ENCODE measurements around the gene LHX1. TPM values are rescaled to one million over a fixed set of nuclear protein-coding genes. Genes with fewer than 3 reads are reported as not detected.

Gene LHX1
- total RNA-seq (2014; rRNA removed; shearing (Covaris generic); ENCODE audit: low replicate concordance) = not detected in 2 replicates

DNA sequence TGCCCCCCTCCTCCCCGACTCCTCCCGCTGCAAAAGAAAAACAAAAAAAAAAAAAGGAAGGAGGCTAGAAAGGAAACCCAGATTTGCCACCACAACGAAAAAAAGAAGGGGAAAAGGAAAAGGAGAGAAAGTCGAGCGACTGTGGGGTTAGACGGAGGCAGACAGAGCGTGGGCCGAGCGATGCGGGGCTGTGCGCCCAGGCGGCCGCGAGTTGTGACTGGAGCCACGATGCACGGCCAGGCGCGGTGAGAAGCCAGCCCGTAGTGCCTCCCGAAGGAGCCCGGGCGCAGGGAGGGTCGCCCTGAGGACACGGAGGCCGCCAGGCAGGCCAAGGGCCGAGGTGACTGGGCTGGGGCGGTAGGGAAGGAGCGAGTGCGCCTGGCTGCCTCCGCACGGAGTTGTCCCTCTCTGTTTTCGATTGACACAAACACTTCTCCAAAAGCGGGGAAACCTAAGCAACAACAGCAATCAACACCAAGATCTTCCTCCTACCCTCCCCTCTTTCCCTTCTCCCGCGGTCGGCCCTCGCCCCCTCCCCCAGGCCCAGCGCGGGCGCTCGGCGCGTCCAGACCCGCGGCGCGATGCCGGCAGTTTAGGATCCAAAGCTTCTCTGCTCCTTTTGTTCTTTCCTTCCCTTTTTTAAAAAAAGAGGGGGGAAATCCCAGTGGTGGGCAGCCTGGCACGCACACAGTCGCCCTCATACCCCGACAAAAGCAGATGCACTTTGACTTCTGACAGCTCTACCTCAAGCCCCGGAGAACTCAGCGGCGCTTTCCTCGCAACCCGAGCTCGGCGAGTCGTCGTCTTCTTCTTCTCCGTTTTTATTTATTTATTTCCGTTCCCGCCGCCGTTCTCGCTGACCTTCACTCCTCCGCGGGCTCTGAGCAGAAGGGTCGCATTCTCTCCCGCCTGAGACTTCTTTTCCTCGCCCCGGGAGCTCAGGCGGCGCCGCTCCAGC is at the start of gene LHX1:
Gene LHX1 (plus strand): TSS at position 475 of the 958 bp plus-strand sequence. CDS start 723 bp downstream, outside the sequence.
- no peaks in the 10 kb centered on the region for H3K9me3 ChIP-seq
- peaks cover 97% of the 10 kb centered on the region for H3K27me3 ChIP-seq
- DNase-seq = no peak
- H3K36me3 ChIP-seq = no peaks in the 10 kb centered on the region
- H3K4me3 ChIP-seq = peak within 1 kb of the TSS; percentile 19; the same call in 1 of the 2 replicates

DNA sequence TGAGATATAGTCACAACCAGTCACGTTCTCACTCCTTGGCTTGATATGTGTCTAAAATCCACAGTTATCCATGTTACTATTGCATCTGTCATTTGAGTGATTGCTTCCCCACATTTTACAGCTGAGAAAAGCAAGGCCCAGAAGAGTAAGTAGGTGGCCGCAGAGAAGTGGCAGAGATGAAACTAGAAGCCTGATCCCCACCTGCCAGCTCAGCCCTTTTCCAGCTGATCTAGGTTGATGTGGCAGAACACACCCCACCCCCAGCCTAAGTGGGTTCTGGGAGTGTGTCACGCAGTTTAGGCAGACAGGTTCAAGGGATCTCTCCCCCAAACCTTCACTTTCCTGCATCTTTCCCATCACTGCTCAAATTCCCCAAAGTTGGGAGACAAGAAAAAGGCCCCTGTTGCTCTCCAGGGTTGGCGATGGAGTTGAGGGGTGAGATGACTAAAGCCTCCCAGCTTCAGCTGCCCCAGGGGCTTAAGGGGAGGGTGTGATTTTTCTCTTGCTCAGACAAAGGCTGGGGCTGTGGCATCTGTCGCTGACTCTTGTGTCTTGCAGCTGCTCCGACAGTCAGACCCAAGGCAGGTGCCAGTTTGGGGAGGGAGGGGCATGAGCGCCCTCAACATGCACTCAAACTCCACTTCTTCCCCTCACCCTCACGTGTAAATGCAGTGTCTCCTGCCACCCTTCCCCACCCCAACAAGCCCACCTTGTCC is 48.9 kb upstream of the LHX1 start:
- no peaks in the 10 kb centered on the region for H3K27me3 ChIP-seq
- no peak for DNase-seq
- H3K36me3 ChIP-seq = no peaks in the 10 kb centered on the region
- H3K9me3 ChIP-seq = no peaks in the 10 kb centered on the region
- H3K4me3 ChIP-seq = no peak overlapping the region

DNA sequence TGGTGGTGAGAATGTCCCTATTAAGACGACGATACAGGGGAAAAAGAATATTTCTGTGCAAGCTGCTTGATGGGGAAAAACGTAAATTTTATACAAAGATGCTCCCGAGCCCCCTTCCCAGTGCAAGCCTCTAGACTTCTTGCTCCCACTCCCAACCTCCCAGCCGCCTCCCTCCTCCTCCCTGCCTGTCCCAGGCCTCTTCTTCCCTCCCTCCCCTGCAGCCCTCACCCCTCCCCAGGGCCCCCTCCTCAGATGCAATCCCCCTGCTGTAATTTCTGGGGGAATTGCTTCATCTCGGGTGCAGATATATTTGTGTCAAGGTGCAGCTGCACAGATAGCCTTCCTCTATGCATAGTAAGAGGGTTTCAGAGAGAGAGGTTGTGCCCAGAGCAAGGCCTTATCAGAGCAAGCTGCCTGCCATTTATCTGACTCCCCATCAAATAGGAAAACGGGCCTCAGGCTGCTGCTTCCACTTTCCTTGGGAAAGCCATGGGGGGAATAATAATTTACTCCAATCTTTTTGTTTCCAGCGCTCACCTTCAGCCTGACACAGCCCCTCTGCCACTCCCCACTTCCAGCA is 47.4 kb upstream of the LHX1 start:
- Histone ChIP-seq H3K4me3 (no peak overlapping the region), H3K27me3 (no peaks in the 10 kb centered on the region), H3K36me3 (no peaks in the 10 kb centered on the region), H3K9me3 (no peaks in the 10 kb centered on the region)
- DNase-seq = no peak

DNA sequence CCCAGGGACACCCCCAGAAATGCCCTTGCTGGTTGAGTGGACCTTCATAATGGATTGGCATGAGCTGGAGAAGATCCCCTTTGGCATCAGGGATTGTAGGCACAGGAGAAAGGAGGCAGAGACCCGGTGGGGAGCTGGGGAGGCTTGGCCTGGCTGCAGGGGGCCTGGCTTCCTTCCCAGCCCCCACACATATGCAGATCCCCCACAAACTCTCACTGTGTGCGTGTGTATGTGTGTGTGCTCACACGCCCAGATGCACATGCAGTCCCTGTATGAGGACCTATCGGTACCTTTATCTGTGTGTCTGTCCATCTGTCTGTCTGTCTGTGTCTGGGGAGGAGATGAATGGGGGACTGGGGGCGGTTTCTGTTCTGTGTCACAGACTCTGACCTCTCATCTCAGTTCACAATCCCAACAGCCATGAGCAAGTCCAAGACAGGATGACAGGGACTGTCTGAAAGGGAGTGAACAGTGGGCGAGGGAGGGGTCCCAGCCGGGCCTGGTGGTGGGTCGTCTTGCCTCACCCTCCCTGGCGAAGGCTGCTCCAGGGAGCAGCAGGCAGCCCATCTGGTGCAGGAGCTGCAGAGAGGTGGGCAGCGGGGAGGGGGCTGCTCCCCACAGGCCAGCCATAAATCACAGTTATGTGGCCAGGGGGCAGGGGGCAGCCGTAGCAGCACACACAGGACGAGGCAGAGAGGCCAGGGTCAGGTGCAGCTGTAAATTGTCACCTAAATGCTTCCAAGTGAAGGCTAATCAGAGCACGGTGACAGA is 46.7 kb upstream of the LHX1 start:
- Histone ChIP-seq H3K27me3 (no peaks in the 10 kb centered on the region), H3K4me3 (no peak overlapping the region)
- no peak for DNase-seq

DNA sequence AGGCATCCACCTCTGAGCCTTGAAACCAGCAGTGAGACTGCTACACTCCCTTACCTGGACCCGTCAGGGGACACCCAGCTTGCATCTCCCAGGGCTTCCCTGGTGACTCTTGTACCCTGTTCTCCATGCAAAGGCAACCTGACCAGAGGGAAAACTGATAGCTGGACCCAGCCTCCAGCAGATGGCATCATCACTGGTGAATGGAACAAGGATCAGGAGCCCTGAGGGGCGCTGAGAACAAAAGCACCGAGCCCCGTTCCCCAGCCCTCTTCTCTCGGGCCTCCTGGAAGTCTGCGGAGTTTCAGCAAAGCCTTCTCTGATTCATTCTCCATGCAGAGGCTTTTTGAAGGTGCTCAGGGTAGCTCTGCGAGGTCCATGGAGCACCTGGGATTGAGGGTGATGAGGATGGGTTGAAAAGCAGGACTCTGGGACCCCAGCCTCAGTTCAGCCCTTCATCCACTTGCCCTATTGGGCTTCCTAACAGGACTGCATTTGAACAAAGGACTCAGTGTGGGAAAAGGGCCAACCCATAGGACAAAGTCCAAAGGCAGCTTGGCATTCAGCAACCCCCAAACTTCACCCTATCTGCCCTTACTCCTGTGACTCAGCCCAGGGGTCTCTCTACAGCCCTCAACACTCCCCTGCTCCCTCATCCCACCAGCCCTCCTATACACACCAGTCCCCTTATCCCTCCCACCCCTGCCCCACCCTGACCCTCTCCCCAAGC is 45.0 kb upstream of the LHX1 start:
- Histone ChIP-seq H3K4me3 (no peak overlapping the region), H3K27me3 (no peaks in the 10 kb centered on the region), H3K9me3 (no peaks in the 10 kb centered on the region), H3K36me3 (no peaks in the 10 kb centered on the region)
- no peak for DNase-seq

More for the DNA sequence above, 46.7 kb upstream of the LHX1 start:
- Histone ChIP-seq H3K36me3 (no peaks in the 10 kb centered on the region), H3K9me3 (no peaks in the 10 kb centered on the region)

DNA sequence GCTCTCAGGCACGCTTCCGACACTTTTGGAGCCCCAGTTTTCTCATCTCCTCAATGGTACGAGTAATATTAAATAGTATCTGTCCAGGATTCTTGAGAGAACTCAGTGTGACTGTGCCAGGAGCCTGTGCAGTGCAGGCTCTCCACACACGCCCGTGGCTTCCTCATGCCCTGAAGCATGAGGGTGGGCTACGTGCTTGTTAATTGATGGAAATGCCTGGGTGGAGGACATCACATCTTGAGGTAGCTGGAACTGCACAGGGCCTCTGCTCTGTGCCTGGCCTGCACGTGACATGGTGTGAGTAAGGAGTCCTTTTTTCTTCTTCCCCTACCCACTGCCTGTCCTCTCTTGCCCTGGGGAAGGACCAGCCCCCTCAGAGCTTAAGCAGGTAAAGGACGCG is 43.1 kb upstream of the LHX1 start:
- H3K9me3 ChIP-seq = no peaks in the 10 kb centered on the region
- no peak for DNase-seq
- no peak overlapping the region for H3K4me3 ChIP-seq
- no peaks in the 10 kb centered on the region for H3K27me3 ChIP-seq
- H3K36me3 ChIP-seq = no peaks in the 10 kb centered on the region

DNA sequence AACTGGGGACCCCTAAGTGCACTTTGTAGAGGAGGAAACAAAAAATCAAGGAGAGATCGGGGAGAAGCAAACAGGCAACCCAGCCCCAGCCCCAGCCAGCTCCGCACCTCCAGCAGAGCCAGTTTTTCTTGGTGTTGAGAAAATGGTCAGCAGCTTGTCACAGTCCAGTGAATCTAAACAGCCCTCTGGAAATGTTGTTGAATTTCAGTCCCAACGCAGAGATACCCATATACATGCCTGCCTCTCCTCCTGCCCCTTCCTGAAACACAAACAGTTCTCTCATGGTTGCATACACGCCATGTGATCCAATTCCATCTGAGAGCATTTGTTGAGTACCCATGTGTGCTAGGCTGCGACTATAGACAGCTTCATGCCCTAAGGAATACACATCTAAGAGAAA is 42.4 kb upstream of the LHX1 start:
- DNase-seq = no peak
- Histone ChIP-seq H3K4me3 (no peak overlapping the region), H3K27me3 (no peaks in the 10 kb centered on the region), H3K9me3 (no peaks in the 10 kb centered on the region), H3K36me3 (no peaks in the 10 kb centered on the region)

DNA sequence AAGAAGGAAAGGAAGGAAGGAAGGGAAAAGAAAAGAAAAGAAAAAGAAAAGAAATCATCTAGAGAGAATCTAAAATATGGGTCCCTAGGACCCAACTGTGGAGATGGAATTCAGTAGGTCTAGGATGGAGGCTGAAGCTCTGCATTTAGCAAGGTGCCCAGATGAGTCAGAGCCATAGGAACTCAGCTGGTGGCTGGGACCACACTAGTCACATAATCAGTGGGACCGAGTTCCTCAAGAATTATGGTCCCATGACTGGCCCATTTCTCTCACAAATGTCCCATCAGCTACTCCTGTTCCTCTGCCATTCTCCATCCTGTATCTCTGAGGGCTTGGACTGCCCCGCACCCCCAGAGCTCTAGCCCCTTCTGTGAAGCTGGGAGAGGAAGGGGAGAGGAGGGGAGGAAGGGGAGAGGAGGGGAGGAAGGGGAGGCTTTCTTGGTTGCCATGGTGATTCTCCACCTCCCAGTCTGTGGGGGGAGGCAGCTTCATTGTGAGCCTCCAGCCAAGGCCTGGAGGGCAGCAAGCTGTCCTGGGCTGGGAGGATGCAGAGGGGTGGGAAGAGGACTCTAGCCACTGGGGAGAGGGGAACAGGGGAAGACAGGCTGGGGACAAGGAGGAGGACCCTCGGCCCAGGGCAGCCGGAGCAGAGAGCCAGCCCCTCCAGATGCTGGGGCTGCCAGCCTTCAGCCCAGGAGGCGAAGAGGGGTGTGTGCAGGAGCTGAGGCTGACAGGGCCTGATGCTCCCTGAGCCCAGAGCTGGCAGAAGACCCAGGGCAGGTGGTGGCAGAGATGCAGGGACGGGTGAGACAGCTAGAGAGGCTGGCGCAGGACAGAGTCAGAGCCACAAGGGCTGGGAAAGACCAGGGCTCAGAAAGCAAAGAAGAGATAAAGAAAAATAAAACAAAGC is 37.8 kb upstream of the LHX1 start:
- no peaks in the 10 kb centered on the region for H3K36me3 ChIP-seq
- no peak overlapping the region for H3K4me3 ChIP-seq
- no peak for DNase-seq
- H3K9me3 ChIP-seq = no peaks in the 10 kb centered on the region
- no peaks in the 10 kb centered on the region for H3K27me3 ChIP-seq

DNA sequence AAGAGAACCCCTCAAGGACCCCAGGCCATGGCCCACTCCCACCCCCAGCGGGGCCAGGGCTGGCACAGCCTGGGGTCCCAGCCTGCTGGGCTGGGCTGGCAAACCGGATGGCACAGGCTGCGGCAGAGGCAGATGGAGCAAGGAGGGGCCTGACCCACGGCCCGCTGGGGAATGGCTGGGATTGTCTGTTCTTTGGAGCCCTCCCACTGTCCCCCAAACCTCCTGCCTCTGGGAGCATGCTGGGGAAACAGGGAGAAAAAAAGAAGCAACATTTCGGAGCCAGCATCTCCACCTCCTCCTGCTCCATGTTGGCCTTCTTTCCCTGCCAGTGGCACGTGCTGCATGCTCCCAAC is 37.1 kb upstream of the LHX1 start:
- no peak for DNase-seq

DNA sequence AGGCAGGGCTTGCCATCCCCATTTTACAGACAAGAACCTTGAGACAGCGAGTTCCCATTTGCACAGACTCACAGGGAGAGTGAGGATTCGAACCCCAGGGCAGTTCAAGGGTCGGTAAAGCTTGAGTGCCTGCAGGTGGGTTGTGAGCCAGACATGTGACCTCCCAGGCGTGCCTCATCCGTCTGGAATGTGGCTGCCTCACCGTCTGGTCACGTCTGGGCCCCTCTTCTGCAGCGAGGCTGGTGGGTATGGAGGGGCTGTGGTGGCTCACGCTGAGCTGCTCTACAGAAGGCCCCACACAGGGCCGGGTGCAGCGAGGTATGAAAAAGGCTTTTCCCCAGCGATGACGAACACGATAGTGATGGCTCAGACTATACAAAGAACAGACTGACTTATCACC is 35.8 kb upstream of the LHX1 start:
- no peaks in the 10 kb centered on the region for H3K36me3 ChIP-seq
- H3K4me3 ChIP-seq = no peak overlapping the region
- peak; percentile 9 for DNase-seq
- no peaks in the 10 kb centered on the region for H3K9me3 ChIP-seq
- peaks cover 1% of the 10 kb centered on the region; the same call in 1 of the 2 replicates for H3K27me3 ChIP-seq

More for the DNA sequence above, 37.1 kb upstream of the LHX1 start:
- Histone ChIP-seq H3K9me3 (no peaks in the 10 kb centered on the region), H3K27me3 (no peaks in the 10 kb centered on the region), H3K4me3 (no peak overlapping the region), H3K36me3 (no peaks in the 10 kb centered on the region)

DNA sequence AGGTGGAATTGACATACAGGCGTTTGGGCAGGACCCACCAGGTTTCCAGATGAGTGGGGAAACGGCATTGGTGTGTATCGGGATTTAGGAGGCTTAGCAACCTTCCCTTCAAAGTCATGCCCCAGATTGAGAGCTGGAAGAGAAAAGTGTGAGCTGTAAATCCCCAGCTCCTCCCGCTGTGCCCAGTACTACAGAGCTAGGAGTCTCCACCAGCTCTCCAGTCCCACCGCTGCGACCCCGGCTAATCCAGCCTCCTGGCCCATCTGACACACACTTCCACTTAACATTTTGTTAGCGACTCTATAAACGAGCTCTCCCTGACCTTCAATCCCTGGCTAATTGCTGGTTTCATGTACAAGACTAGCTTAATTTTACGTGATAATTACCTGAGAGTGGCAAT is 29.9 kb upstream of the LHX1 start:
- no peaks in the 10 kb centered on the region for H3K36me3 ChIP-seq
- peaks cover 22% of the 10 kb centered on the region for H3K27me3 ChIP-seq
- H3K4me3 ChIP-seq = no peak overlapping the region
- H3K9me3 ChIP-seq = no peaks in the 10 kb centered on the region
- no peak for DNase-seq

DNA sequence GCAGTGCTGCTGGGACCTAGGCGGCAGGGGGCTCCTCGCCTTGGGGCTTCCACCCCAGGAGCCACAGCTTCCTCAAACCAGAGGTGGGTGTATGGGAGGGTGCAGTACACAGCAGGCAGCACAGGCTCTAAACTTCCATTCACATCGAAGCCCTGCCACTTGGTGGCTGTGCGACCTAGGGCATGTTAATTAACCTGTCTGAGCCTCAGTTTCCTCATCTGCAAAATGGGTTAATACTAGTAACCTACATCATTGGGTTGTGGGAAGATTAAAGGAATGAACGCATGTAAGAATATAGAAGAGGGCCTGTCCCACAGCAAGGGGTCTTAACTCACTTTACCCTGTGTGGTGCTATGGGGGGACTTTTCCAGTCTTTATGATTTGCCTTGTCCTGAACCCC is 26.8 kb upstream of the LHX1 start:
- Histone ChIP-seq H3K27me3 (peaks cover 27% of the 10 kb centered on the region), H3K4me3 (no peak overlapping the region), H3K36me3 (no peaks in the 10 kb centered on the region), H3K9me3 (no peaks in the 10 kb centered on the region)
- DNase-seq = no peak

DNA sequence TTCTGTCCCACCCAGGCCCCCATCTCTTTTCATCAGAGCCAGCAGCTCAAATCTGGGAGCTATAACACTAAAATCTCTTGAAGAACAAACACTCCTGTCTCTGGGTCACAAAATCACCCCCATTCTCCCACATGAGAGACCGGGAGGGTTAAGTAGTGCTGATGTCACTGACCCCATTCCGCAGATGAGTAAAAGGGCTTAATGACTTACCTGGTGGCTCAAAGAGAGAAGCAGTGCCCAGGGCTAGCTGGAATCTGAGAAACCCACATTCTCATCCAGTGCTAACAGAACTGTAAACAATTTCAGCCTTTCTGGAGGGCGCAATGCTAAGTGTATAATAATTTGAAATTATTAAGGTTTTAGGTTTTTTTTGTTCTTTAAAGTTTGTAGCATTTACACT is 26.3 kb upstream of the LHX1 start:
- Histone ChIP-seq H3K27me3 (peaks cover 27% of the 10 kb centered on the region), H3K4me3 (no peak overlapping the region), H3K36me3 (no peaks in the 10 kb centered on the region), H3K9me3 (no peaks in the 10 kb centered on the region)
- no peak for DNase-seq

DNA sequence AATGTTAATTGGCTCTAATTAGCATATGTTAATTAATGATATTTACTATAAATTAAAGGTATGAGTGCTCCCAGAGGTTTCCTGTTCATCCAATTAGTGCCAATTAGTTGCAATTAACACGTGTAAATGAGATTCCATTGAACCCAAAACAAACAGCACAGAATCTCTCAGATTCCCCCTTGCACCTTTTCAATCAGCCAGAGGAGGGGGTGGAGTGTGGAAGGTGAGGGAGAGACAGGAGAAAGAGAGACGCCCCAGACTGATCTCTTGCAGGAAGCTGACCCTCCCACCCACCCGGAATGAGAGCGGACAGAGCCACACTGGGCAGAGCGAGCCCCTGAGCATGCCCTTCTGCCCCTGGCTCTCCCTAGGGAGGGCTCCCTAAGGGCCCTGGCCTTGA is 24.1 kb upstream of the LHX1 start:
- H3K9me3 ChIP-seq = no peaks in the 10 kb centered on the region
- H3K36me3 ChIP-seq = no peaks in the 10 kb centered on the region
- DNase-seq = no peak
- H3K27me3 ChIP-seq = peaks cover 18% of the 10 kb centered on the region
- no peak overlapping the region for H3K4me3 ChIP-seq

DNA sequence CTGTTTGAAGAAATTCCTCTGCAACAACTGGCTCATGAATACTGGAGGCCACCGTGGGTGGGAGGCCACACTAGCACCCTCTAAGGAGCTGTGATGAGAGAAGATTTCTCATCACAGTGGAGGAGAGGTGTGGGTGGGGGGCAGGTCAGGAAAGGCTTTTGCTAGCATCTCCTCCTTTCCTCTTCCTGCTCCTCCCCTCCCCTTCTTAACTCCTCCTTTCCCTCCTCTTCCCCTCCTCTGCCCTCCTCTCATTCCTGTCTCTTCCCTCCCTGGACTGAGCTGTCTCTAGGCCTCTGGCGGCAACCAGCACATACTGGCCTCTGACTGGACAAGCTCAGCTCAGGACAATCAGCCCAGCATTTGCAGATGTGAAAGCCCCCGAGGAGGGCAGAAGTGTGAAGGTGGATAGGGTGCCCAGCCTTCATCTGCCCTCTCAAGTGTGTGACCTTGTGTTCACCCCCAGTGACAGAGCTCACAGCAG is 19.0 kb upstream of the LHX1 start:
- Histone ChIP-seq H3K4me3 (no peak overlapping the region), H3K9me3 (no peaks in the 10 kb centered on the region), H3K36me3 (no peaks in the 10 kb centered on the region), H3K27me3 (no peaks in the 10 kb centered on the region)
- DNase-seq = no peak
